Mesenchymal stem cell (in vitro differentiated cells and primary cell): ENCODE data around the gene PCDHGB4.
A peak's percentile ranks its signal among the peaks of the same experiment; 100 is the strongest.

Experiments used
- DNase-seq: peaks from one replicate; pipeline ENCODE4 v3.0.0-alpha.2; 2013
- H2AFZ ChIP-seq: one replicate; pipeline ENCODE4 v1.6.1; 2013; ENCODE audit warnings: low read depth, mild to moderate bottlenecking, control low read depth, inconsistent platforms, low read length, moderate library complexity
- H2AK5ac ChIP-seq: 2 replicates; pipeline ENCODE4 v1.6.1; 2013; ENCODE audit warnings: low read length, moderate library complexity, mild to moderate bottlenecking, inconsistent platforms; ENCODE audit not compliant: severe bottlenecking
- H2BK120ac ChIP-seq: one replicate; pipeline ENCODE4 v1.6.1; 2013; ENCODE audit warnings: low read depth, mild to moderate bottlenecking, inconsistent platforms, low read length, moderate library complexity
- H2BK12ac ChIP-seq, 2 experiments: one replicate each; pipeline ENCODE4 v1.6.1; 2013; ENCODE audit warnings: inconsistent platforms in 2 of 2, low read length in 2 of 2, mild to moderate bottlenecking in 2 of 2, moderate library complexity in 2 of 2, control low read depth in 1 of 2
- H2BK15ac ChIP-seq: one replicate; pipeline ENCODE4 v1.6.1; 2013; ENCODE audit warnings: mild to moderate bottlenecking, low read depth, inconsistent platforms; ENCODE audit not compliant: poor library complexity, severe bottlenecking
- H2BK5ac ChIP-seq: 2 replicates; pipeline ENCODE4 v1.6.1; 2013; ENCODE audit warnings: low read depth, mild to moderate bottlenecking, low read length, control low read depth, inconsistent platforms; ENCODE audit not compliant: poor library complexity, severe bottlenecking
- H3K14ac ChIP-seq, 2 experiments: one replicate each; pipeline ENCODE4 v1.6.1; 2013; ENCODE audit warnings: inconsistent platforms in 2 of 2, low read length in 2 of 2, control low read depth in 1 of 2, mild to moderate bottlenecking in 1 of 2, moderate library complexity in 1 of 2
- H3K18ac ChIP-seq, 2 experiments: one replicate each; pipeline ENCODE4 v1.6.1; 2013; ENCODE audit warnings: inconsistent platforms in 2 of 2, low read length in 2 of 2, control low read depth in 1 of 2, low read depth in 1 of 2, mild to moderate bottlenecking in 1 of 2
- H3K23ac ChIP-seq, 2 experiments: one replicate each; pipeline ENCODE4 v1.6.1; 2013; ENCODE audit warnings: inconsistent platforms in 2 of 2, low read length in 2 of 2, mild to moderate bottlenecking in 2 of 2, moderate library complexity in 2 of 2, control low read depth in 1 of 2
- H3K27ac ChIP-seq: 2 replicates; pipeline ENCODE4 v1.5.1; 2013; ENCODE audit warnings: mild to moderate bottlenecking, moderate library complexity, low read length, control low read depth, inconsistent platforms; ENCODE audit not compliant: poor library complexity, severe bottlenecking
- H3K27me3 ChIP-seq, 2 experiments: 2 replicates each; pipeline versions ENCODE4 v1.6.1 to v1.7.0; 2013; ENCODE audit warnings: low read length in 2 of 2, mild to moderate bottlenecking in 2 of 2, moderate library complexity in 2 of 2, control low read depth in 1 of 2, inconsistent platforms in 1 of 2; ENCODE audit not compliant: control insufficient read depth in 1 of 2, insufficient read depth in 1 of 2
- H3K36me3 ChIP-seq, 2 experiments: 2 replicates each; pipeline versions ENCODE4 v1.6.1 to v1.7.0; 2013; ENCODE audit warnings: low read length in 2 of 2, control low read depth in 1 of 2, inconsistent platforms in 1 of 2, low read depth in 1 of 2, mild to moderate bottlenecking in 1 of 2; ENCODE audit not compliant: insufficient read depth in 2 of 2, control insufficient read depth in 1 of 2
- H3K4ac ChIP-seq, 2 experiments: one replicate each; pipeline ENCODE4 v1.6.1; 2013; ENCODE audit warnings: inconsistent platforms in 2 of 2, low read length in 2 of 2, mild to moderate bottlenecking in 2 of 2, moderate library complexity in 2 of 2, control low read depth in 1 of 2, low read depth in 1 of 2
- H3K4me1 ChIP-seq: 2 replicates; pipeline ENCODE4 v1.6.1; 2013; ENCODE audit warnings: low read depth, low read length, control low read depth; ENCODE audit not compliant: control insufficient read depth, insufficient read depth
- H3K4me2 ChIP-seq: 2 replicates; pipeline ENCODE4 v1.6.1; 2013; ENCODE audit warnings: low read length, mild to moderate bottlenecking, inconsistent platforms; ENCODE audit not compliant: poor library complexity, severe bottlenecking
- H3K4me3 ChIP-seq, 2 experiments: 2 replicates each; pipeline versions ENCODE4 v1.5.1 to v1.7.0; 2013; ENCODE audit warnings: low read length in 2 of 2, mild to moderate bottlenecking in 2 of 2, control low read depth in 1 of 2, low read depth in 1 of 2; ENCODE audit not compliant: insufficient read depth in 1 of 2
- H3K79me1 ChIP-seq: replicated peaks from 2 replicates; pipeline ENCODE4 v1.6.1; 2013; ENCODE audit warnings: mild to moderate bottlenecking, control low read depth, low read length, inconsistent platforms; ENCODE audit not compliant: poor library complexity, severe bottlenecking
- H3K9ac ChIP-seq: 2 replicates; pipeline ENCODE4 v1.7.0; 2013; ENCODE audit warnings: mild to moderate bottlenecking, low read length, moderate library complexity
- H3K9me3 ChIP-seq: 2 replicates; pipeline ENCODE4 v1.7.0; 2013; ENCODE audit warnings: mild to moderate bottlenecking, low read length; ENCODE audit not compliant: control insufficient read depth
- H4K8ac ChIP-seq: one replicate; pipeline ENCODE4 v1.6.1; 2013; ENCODE audit warnings: inconsistent platforms, mild to moderate bottlenecking, low read length, moderate library complexity
- H4K91ac ChIP-seq: one replicate; pipeline ENCODE4 v1.6.1; 2013; ENCODE audit warnings: mild to moderate bottlenecking, low read length, inconsistent platforms
- WGBS: methylation state at CpG from one replicate; pipeline ENCODE4 v1.1.7; 2013; ENCODE audit warnings: mixed read lengths; 5-methylcytosine and 5-hydroxymethylcytosine counted together

PCDHGB4 gene

DNA sequence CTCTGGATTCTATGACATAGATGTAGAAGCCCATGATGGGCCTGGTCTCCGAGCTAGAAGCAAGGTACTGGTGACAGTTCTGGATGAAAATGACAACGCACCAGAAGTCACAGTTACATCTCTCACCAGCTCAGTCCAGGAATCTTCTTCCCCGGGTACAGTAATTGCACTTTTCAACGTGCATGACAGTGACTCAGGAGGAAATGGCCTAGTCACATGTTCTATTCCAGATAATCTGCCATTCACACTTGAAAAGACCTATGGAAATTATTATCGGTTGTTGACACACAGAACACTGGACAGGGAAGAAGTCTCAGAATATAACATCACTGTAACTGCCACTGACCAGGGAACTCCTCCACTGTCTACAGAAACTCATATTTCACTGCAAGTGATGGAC lies 31.4 kb upstream of the PCDHGB4 start:
- Histone ChIP-seq H3K79me1 (no peaks in the 10 kb centered on the region), H3K4me2 (no peak overlapping the region), H3K9ac (no peak overlapping the region), H3K18ac (no peak overlapping the region), H2AK5ac (no peak overlapping the region), H2BK5ac (no peak overlapping the region), H3K27ac (no peak overlapping the region), H3K4me3 (no peak overlapping the region), H2BK12ac (no peak overlapping the region), H3K14ac (no peak overlapping the region), H2BK120ac (no peak overlapping the region), H4K91ac (no peak overlapping the region), H2AFZ (no peak overlapping the region), H3K9me3 (peaks cover 69% of the 10 kb centered on the region), H3K36me3 (no peaks in the 10 kb centered on the region), H3K4me1 (peaks cover 1% of the 10 kb centered on the region), H3K23ac (no peak overlapping the region), H3K27me3 (no peaks in the 10 kb centered on the region), H2BK15ac (no peak overlapping the region), H4K8ac (no peak overlapping the region), H3K4ac (no peak overlapping the region)
- DNase-seq: no peak
- 80% methylated on average over 5 of the region's 5 CpGs for WGBS

DNA sequence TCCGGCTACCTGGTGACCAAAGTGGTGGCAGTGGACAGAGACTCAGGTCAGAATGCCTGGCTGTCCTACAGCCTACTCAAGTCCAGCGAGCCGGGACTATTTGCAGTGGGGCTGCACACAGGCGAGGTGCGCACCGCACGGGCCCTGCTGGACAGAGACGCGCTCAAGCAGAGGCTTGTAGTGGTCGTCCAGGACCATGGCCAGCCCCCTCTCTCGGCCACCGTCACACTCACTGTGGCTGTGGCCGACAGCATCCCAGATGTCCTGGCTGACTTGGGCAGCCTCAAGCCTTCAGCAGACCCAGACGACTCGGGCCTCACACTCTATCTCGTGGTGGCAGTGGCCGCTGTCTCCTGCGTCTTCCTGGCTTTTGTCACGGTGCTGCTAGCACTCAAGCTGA lies 30.5 kb upstream of the PCDHGB4 start:
- Histone ChIP-seq H3K9me3 (peaks cover 70% of the 10 kb centered on the region), H2BK5ac (no peak overlapping the region), H3K9ac (no peak overlapping the region), H3K79me1 (no peaks in the 10 kb centered on the region), H2AK5ac (no peak overlapping the region), H3K4me2 (no peak overlapping the region), H2BK15ac (no peak overlapping the region), H3K4me1 (no peaks in the 10 kb centered on the region), H2BK12ac (no peak overlapping the region), H4K91ac (no peak overlapping the region), H2BK120ac (no peak overlapping the region), H3K27me3 (no peaks in the 10 kb centered on the region), H3K14ac (no peak overlapping the region), H3K23ac (no peak overlapping the region), H3K4ac (no peak overlapping the region), H3K27ac (no peak overlapping the region), H3K18ac (no peak overlapping the region), H3K4me3 (peak overlapping the region in 1 of 2 experiments; percentile 19), H4K8ac (no peak overlapping the region), H2AFZ (no peak overlapping the region), H3K36me3 (no peaks in the 10 kb centered on the region)
- DNase-seq: no peak
- whole genome bisulfite sequencing: 88% methylated on average over 19 of the region's 19 CpGs

DNA sequence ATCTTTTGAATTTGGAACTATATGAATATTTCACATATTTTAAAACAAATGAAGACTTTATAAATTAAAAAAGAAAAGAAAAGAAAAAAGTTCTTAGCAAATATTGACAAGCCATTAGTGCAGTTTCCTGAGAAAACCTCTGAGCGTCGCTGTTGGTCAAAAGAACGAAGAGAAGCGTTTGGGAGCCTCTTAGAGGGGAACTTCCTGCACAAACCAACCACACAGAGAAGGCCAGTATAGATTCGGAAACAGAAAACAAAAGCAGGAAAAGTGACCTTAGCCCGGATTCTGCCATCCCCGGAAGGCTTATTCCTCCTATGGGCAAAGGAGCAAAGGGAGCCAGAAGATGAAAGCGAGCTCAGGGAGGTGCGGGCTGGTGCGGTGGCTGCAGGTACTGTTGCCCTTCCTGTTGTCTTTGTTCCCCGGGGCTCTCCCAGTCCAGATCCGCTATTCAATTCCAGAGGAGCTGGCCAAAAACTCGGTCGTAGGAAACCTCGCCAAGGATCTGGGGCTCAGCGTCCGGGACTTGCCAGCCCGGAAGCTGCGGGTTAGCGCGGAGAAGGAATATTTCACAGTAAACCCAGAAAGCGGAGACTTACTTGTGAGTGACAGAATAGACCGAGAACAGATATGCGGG lies 27.6 kb upstream of the PCDHGB4 start, which contains the start of gene PCDHGB2:
Gene PCDHGB2 (plus strand): TSS at position 205 of the 637 bp plus-strand sequence. CDS start 142 bp downstream, at position 347.
- H3K4ac ChIP-seq: no peak within 1 kb of the TSS
- no peak within 1 kb of the TSS for H2BK12ac ChIP-seq
- H2AK5ac ChIP-seq: no peak within 1 kb of the TSS
- H3K79me1 ChIP-seq: no peaks in the 10 kb centered on the region
- H3K27ac ChIP-seq: no peak within 1 kb of the TSS
- no peak within 1 kb of the TSS for H4K8ac ChIP-seq
- WGBS: 74% methylated on average over 23 of the region's 24 CpGs
- no peak within 1 kb of the TSS for H3K18ac ChIP-seq
- H3K23ac ChIP-seq: no peak within 1 kb of the TSS
- peak within 1 kb of the TSS in 1 of 2 experiments; percentile 70 for H3K4me3 ChIP-seq
- no peaks in the 10 kb centered on the region for H3K4me1 ChIP-seq
- no peak within 1 kb of the TSS for H4K91ac ChIP-seq
- no peak within 1 kb of the TSS for H3K9ac ChIP-seq
- H2BK5ac ChIP-seq: no peak within 1 kb of the TSS
- no peaks in the 10 kb centered on the region for H3K27me3 ChIP-seq
- no peak within 1 kb of the TSS for H2BK120ac ChIP-seq
- H3K36me3 ChIP-seq: no peaks in the 10 kb centered on the region
- no peak within 1 kb of the TSS for H3K4me2 ChIP-seq
- peak; percentile 1 for DNase-seq
- no peak within 1 kb of the TSS for H2BK15ac ChIP-seq
- H3K9me3 ChIP-seq: peaks cover 78% of the 10 kb centered on the region
- H2AFZ ChIP-seq: no peak within 1 kb of the TSS
- no peak within 1 kb of the TSS for H3K14ac ChIP-seq

DNA sequence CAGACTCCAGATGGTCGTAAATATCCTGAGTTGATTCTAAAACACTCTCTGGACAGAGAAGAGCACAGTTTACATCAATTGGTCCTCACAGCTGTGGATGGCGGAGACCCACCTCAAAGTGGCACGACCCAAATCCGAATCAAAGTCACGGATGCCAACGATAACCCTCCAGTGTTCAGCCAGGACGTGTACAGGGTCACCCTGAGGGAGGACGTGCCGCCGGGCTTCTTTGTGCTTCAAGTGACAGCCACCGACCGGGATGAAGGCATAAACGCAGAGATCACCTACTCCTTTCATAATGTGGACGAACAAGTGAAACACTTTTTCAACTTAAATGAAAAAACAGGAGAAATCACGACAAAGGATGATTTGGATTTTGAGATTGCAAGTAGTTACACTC lies 26.8 kb upstream of the PCDHGB4 start:
- Histone ChIP-seq H3K4me3 (peak overlapping the region in 1 of 2 experiments; percentile 70), H2BK15ac (no peak overlapping the region), H3K79me1 (no peaks in the 10 kb centered on the region), H3K14ac (no peak overlapping the region), H3K23ac (no peak overlapping the region), H4K8ac (no peak overlapping the region), H4K91ac (no peak overlapping the region), H3K4me1 (no peaks in the 10 kb centered on the region), H3K27me3 (no peaks in the 10 kb centered on the region), H3K4me2 (no peak overlapping the region), H2AK5ac (no peak overlapping the region), H2BK12ac (no peak overlapping the region), H3K27ac (no peak overlapping the region), H3K4ac (no peak overlapping the region), H2AFZ (no peak overlapping the region), H2BK120ac (no peak overlapping the region), H2BK5ac (no peak overlapping the region), H3K36me3 (no peaks in the 10 kb centered on the region), H3K9ac (no peak overlapping the region), H3K9me3 (peaks cover 81% of the 10 kb centered on the region), H3K18ac (no peak overlapping the region)
- 87% methylated on average over 12 of the region's 15 CpGs for WGBS
- no peak for DNase-seq
